Measurements from ENCODE around the gene RGS11. TPM values are rescaled to one million over a fixed set of nuclear protein-coding genes. Genes with fewer than 3 reads are reported as not detected.

Gene RGS11
- total and polyA plus RNA-seq, 2 donors (not counting 1 experiment from before 2014, with no cell fraction given), result 1.1 to 6.3 TPM

- no peak for DNase-seq (ENCODE audit: low read depth in 2 of 2)
- Histone ChIP-seq H3K27ac (ENCODE audit: insufficient read depth, low read length) (no peak overlapping the region), H3K9ac (ENCODE audit: insufficient read depth, low read length) (no peak overlapping the region), H3K27me3 (ENCODE audit: control insufficient read depth, insufficient read depth, low read length) (no peaks in the 10 kb centered on the region), H2AFZ (ENCODE audit: low read length) (no peak overlapping the region), H3K4me1 (ENCODE audit: control insufficient read depth, extremely low read depth, insufficient read depth, low read length) (no peaks in the 10 kb centered on the region), H3K79me2 (ENCODE audit: control insufficient read depth, insufficient read depth, low read length) (no peaks in the 10 kb centered on the region), H3K36me3 (ENCODE audit: control insufficient read depth, insufficient read depth, low read length) (peaks cover 13% of the 10 kb centered on the region), H3K4me2 (ENCODE audit: extremely low read depth, insufficient read depth, low read length) (no peak overlapping the region), H3K4me3 (replicated peaks in 1 of 4; ENCODE audit: control extremely low read depth in 1 of 4, insufficient read depth in 1 of 4, low read depth in 3 of 4, low read length in 4 of 4) (no peak overlapping the region), H3K9me3 (ENCODE audit: control insufficient read depth, insufficient read depth, low read depth, low read length) (no peaks in the 10 kb centered on the region), H4K20me1 (ENCODE audit: control insufficient read depth, extremely low read depth, insufficient read depth, low read length) (no peaks in the 10 kb centered on the region)
- TF ChIP-seq EZH2 (IDR thresholded peaks at IDR 0.05; ENCODE audit: low read length, missing control alignments) (no peak), CTCF (conservative IDR thresholded peaks at IDR 0.05 in 1 of 2, IDR thresholded peaks at IDR 0.05 in 1 of 2; ENCODE audit: low read depth in 1 of 2, low read length in 2 of 2) (no peak)
Observed at GRCh38 chr16:305916-306626, 30.3 kb upstream of the RGS11 start.

DNA sequence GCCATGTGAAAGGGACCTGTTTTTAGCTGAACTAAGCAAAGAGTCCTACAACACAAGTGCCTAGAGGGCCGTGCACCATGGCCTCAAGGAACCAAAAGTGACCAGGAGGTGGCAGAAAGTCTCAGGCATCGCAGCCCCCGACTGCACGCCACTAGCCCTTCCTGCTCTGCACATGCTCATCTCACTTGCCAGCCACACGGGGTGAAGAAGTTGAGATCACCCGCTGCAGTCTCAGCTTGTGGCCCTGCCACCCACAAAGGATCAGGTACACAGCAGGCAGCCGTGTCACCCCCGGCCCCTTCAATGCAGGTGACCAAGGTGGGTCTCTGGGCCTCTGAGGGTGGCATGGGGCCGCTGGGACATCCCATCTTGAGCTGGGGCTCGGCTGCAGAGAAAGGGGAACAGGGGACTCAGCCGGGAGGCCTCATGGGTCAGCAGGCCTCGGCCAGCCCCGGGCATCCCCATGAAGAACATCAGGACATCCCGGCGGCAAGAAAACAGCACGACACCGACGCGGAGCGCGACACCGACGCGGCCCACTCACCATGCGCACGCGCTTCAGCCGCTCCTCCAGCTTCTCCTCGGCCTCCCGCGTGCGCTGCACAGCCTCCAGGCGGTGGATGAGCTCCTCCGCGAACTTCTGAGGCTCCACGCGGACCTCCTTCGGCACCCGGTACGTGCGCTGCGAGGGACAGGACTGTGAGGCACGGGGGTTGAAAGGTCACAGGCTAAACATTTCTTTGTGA lies 28.2 kb upstream of the RGS11 start:
- Histone ChIP-seq H3K4me3 (replicated peaks in 1 of 4; ENCODE audit: control extremely low read depth in 1 of 4, insufficient read depth in 1 of 4, low read depth in 3 of 4, low read length in 4 of 4) (no peak overlapping the region), H3K9ac (ENCODE audit: insufficient read depth, low read length) (no peak overlapping the region), H2AFZ (ENCODE audit: low read length) (no peak overlapping the region), H3K27me3 (ENCODE audit: control insufficient read depth, insufficient read depth, low read length) (no peaks in the 10 kb centered on the region), H4K20me1 (ENCODE audit: control insufficient read depth, extremely low read depth, insufficient read depth, low read length) (no peaks in the 10 kb centered on the region), H3K4me2 (ENCODE audit: extremely low read depth, insufficient read depth, low read length) (no peak overlapping the region), H3K36me3 (ENCODE audit: control insufficient read depth, insufficient read depth, low read length) (peaks cover 10% of the 10 kb centered on the region), H3K4me1 (ENCODE audit: control insufficient read depth, extremely low read depth, insufficient read depth, low read length) (no peaks in the 10 kb centered on the region), H3K9me3 (ENCODE audit: control insufficient read depth, insufficient read depth, low read depth, low read length) (no peaks in the 10 kb centered on the region), H3K27ac (ENCODE audit: insufficient read depth, low read length) (no peak overlapping the region), H3K79me2 (ENCODE audit: control insufficient read depth, insufficient read depth, low read length) (no peaks in the 10 kb centered on the region)
- DNase-seq (ENCODE audit: low read depth in 2 of 2), result peak in 1 of 2 donors; percentile 12
- no peak for TF ChIP-seq CTCF (conservative IDR thresholded peaks at IDR 0.05 in 1 of 2, IDR thresholded peaks at IDR 0.05 in 1 of 2; ENCODE audit: low read depth in 1 of 2, low read length in 2 of 2)
- no peak for TF ChIP-seq EZH2 (IDR thresholded peaks at IDR 0.05; ENCODE audit: low read length, missing control alignments)

GRCh38 chr16:301950-302349 lies 26.2 kb upstream of the RGS11 start:
- H3K9me3 ChIP-seq (ENCODE audit: control insufficient read depth, insufficient read depth, low read depth, low read length), result no peaks in the 10 kb centered on the region
- H4K20me1 ChIP-seq (ENCODE audit: control insufficient read depth, extremely low read depth, insufficient read depth, low read length), result no peaks in the 10 kb centered on the region
- H3K4me2 ChIP-seq (ENCODE audit: extremely low read depth, insufficient read depth, low read length), result no peak overlapping the region
- no peak overlapping the region for H3K9ac ChIP-seq (ENCODE audit: insufficient read depth, low read length)
- H2AFZ ChIP-seq (ENCODE audit: low read length), result no peak overlapping the region
- H3K79me2 ChIP-seq (ENCODE audit: control insufficient read depth, insufficient read depth, low read length), result no peaks in the 10 kb centered on the region
- no peaks in the 10 kb centered on the region for H3K27me3 ChIP-seq (ENCODE audit: control insufficient read depth, insufficient read depth, low read length)
- no peak overlapping the region for H3K27ac ChIP-seq (ENCODE audit: insufficient read depth, low read length)
- H3K4me3 ChIP-seq (replicated peaks in 1 of 4; ENCODE audit: control extremely low read depth in 1 of 4, insufficient read depth in 1 of 4, low read depth in 3 of 4, low read length in 4 of 4), result no peak overlapping the region
- no peaks in the 10 kb centered on the region for H3K4me1 ChIP-seq (ENCODE audit: control insufficient read depth, extremely low read depth, insufficient read depth, low read length)
- no peak for DNase-seq (ENCODE audit: low read depth in 2 of 2)
- TF ChIP-seq CTCF (conservative IDR thresholded peaks at IDR 0.05 in 1 of 2, IDR thresholded peaks at IDR 0.05 in 1 of 2; ENCODE audit: low read depth in 1 of 2, low read length in 2 of 2), result no peak
- TF ChIP-seq EZH2 (IDR thresholded peaks at IDR 0.05; ENCODE audit: low read length, missing control alignments), result no peak
- peaks cover 13% of the 10 kb centered on the region for H3K36me3 ChIP-seq (ENCODE audit: control insufficient read depth, insufficient read depth, low read length)
